HUES48 (cell line): Measurements from ENCODE around the gene AK4.

Experiments
- H3K27ac ChIP-seq: one replicate; pipeline ENCODE4 v1.7.0; 2013; ENCODE audit warnings: low read depth, low read length, inconsistent platforms
- H3K27me3 ChIP-seq: 2 replicates; pipeline ENCODE4 v1.6.1; 2013; ENCODE audit warnings: mild to moderate bottlenecking, low read length; ENCODE audit not compliant: control insufficient read depth, insufficient read depth
- H3K36me3 ChIP-seq: 2 replicates; pipeline ENCODE4 v1.6.1; 2013; ENCODE audit warnings: low read length; ENCODE audit not compliant: control insufficient read depth, insufficient read depth
- H3K4me1 ChIP-seq: 2 replicates; pipeline ENCODE4 v1.6.1; 2013; ENCODE audit warnings: mild to moderate bottlenecking, low read length; ENCODE audit not compliant: control insufficient read depth, insufficient read depth
- H3K4me3 ChIP-seq: 2 replicates; pipeline ENCODE4 v1.5.1; 2013; ENCODE audit warnings: mild to moderate bottlenecking, low read depth, low read length
- H3K9ac ChIP-seq: 2 replicates; pipeline ENCODE4 v1.6.1; 2013; ENCODE audit warnings: mild to moderate bottlenecking, low read depth, low read length, moderate library complexity
- H3K9me3 ChIP-seq: 2 replicates; pipeline ENCODE4 v1.6.1; 2013; ENCODE audit warnings: low read length; ENCODE audit not compliant: control insufficient read depth, insufficient read depth

AK4 gene

DNA sequence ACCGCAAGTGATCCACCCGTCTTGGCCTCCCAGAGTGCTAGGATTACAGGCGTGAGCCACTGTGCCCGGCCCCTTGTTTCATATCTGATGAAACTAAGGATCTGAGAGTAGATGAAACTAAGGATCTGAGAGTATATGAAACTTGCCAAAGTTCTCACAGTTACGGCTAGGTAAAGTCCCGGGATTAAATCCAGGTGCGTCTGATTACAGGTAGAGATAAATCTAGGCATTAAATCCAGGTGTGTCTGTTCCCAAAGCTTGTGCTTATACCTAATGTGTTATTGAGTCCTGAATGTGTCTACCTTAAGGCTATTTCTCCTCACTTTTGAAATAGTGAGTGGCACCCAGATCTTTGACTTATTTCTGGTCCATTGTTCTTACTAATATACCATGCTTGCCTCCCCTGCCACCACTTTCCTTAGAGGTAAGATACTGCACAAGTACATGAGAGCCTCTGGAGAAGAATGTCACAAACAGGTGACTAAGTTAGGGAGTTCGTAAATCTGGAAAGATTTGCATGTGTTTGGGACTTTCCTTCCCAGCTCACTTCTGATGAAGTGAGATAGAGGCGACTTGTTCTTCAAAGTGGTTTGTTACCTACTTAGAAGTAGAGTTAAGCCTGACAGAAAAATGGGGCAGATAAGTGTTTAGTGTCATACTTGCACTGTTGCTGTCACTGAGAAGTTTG is 66.5 kb downstream of the AK4 start:
- H3K4me1 ChIP-seq = peaks cover 12% of the 10 kb centered on the region
- peaks cover 4% of the 10 kb centered on the region for H3K36me3 ChIP-seq
- no peak overlapping the region for H3K4me3 ChIP-seq
- H3K27ac ChIP-seq = no peak overlapping the region
- no peaks in the 10 kb centered on the region for H3K9me3 ChIP-seq
- H3K27me3 ChIP-seq = no peaks in the 10 kb centered on the region
- no peak overlapping the region for H3K9ac ChIP-seq

DNA sequence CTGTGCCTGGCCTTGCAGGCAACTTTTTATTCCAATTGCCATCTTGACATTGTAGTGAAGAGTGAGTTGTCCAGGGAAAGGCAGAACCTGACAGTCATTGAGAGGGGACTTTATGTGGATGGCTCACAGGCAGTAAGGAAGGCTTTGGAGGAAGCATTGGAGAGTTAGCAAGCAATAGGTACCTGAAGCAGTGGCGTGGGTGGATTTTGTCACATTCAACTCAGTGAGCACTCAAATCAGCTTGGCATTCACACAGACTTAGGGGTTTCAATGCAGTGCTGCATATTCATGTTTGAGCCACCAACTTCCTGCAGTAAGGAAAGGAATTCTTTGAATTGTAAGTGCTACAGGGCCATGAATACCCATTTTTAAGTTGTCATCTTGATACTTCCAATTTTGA is 69.0 kb downstream of the AK4 start:
- no peak overlapping the region for H3K27ac ChIP-seq
- H3K9me3 ChIP-seq = no peaks in the 10 kb centered on the region

DNA sequence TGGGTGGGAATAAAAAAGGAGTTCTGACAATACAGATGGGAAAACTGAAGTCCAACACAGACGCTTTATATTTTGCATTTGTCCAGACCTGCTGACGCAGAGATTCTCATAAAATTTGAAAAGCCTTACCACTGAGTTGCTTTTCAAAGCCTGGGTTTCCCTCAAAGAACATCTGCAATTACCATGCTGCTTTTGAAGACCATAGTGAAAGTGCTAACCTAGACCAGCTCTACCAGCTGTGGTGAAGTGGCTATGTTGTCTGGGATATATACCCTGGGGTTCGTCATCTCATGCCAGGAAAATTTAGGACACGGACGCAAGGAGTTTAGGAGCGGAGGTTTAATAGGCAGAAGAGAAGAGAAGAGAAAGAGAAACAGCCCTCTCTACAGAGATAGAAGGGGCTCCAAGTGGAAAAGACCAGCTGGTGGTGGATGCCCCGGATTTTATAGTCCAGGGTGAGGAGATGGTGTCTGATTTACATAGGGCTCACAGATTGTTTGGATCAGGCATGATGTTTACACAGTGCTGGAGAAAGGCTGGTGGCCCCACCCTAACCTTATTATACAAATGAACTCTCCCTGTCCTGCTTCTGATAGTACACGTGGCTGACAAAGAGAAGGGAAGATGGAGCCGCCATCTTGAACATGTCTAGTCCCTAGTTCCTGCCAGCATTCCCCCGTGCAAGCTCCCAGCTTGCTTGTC is 73.8 kb downstream of the AK4 start:
- no peak overlapping the region for H3K9ac ChIP-seq
- no peak overlapping the region for H3K27ac ChIP-seq
- peaks cover 20% of the 10 kb centered on the region for H3K36me3 ChIP-seq
- no peaks in the 10 kb centered on the region for H3K9me3 ChIP-seq
- H3K4me3 ChIP-seq = no peak overlapping the region
- peaks cover 6% of the 10 kb centered on the region for H3K4me1 ChIP-seq
- H3K27me3 ChIP-seq = no peaks in the 10 kb centered on the region

More for the DNA sequence above, 69.0 kb downstream of the AK4 start:
- Histone ChIP-seq H3K9ac (no peak overlapping the region), H3K4me1 (peaks cover 12% of the 10 kb centered on the region), H3K27me3 (no peaks in the 10 kb centered on the region), H3K4me3 (no peak overlapping the region), H3K36me3 (peaks cover 7% of the 10 kb centered on the region)

DNA sequence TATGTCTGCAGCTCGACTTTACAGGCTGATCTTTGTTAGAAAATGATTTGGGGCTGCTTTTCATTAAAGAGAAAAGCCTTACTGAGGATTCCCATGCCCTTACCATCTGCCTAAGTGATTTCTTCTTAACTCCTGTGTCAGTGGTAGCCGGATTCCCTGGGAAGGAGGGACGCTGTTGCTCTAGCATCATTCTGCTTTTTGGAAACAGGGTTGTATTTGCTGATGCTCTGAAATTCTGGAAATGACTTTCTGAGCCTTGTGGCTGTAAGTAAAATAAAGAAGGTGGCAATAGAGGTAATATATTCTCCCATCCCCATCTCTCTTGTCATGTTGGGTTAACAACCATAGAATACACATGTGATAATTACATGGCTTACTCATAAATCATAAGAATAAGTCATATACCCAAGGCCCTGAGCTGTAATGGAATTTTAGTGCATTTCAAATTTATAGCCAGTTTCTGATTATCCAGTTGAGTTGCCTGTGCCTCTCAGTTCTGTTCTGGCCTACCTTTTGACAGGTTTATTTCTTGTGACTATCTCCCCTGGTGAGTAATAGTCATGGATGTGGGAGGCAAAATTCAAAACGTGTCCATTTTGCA is 74.4 kb downstream of the AK4 start:
- Histone ChIP-seq H3K4me1 (no peaks in the 10 kb centered on the region), H3K36me3 (peaks cover 20% of the 10 kb centered on the region), H3K9ac (no peak overlapping the region), H3K27me3 (no peaks in the 10 kb centered on the region), H3K9me3 (no peaks in the 10 kb centered on the region), H3K27ac (no peak overlapping the region), H3K4me3 (no peak overlapping the region)

DNA sequence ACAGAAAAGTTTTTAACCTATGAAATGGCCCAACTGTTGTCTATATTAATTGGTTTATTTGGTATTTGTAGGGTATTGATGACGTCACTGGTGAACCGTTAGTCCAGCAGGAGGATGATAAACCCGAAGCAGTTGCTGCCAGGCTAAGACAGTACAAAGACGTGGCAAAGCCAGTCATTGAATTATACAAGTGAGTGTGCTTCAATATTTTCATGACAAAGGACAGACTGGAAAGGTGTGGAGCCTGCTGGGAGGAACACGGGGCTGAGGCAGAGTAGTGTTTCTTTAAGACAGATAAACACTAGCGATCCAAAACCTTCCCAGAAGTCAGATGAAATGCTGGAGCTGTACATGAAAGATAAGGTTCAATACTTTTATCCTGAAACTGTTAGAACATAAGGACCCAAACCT is 76.7 kb downstream of the AK4 start:
- Histone ChIP-seq H3K36me3 (peaks cover 14% of the 10 kb centered on the region), H3K4me3 (no peak overlapping the region), H3K27ac (no peak overlapping the region)

DNA sequence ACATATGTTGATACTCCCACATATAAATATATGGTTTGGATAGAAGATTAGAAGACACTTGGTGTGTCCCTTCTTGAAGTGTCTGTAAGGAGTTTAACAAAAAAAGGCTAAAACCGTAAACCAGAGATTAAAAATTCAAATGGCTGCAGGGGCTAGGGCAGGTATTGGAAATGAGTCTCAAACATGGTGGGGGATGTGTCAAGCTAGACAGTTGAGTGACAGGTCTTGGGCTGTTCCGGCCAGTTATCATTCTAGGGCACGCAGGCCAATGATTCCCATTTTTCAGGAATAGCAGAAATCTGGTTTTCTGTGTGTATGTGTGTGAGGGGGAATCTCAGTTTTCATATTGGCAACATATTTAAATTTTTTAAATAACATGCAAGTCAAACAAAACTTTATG is 77.2 kb downstream of the AK4 start:
- Histone ChIP-seq H3K9ac (no peak overlapping the region), H3K4me3 (no peak overlapping the region), H3K36me3 (peaks cover 13% of the 10 kb centered on the region), H3K4me1 (peaks cover 4% of the 10 kb centered on the region; the same call in 1 of the 2 replicates), H3K27me3 (no peaks in the 10 kb centered on the region), H3K27ac (no peak overlapping the region), H3K9me3 (no peaks in the 10 kb centered on the region)

More for the DNA sequence above, 76.7 kb downstream of the AK4 start:
- Histone ChIP-seq H3K9ac (no peak overlapping the region), H3K4me1 (no peaks in the 10 kb centered on the region), H3K27me3 (no peaks in the 10 kb centered on the region), H3K9me3 (no peaks in the 10 kb centered on the region)

DNA sequence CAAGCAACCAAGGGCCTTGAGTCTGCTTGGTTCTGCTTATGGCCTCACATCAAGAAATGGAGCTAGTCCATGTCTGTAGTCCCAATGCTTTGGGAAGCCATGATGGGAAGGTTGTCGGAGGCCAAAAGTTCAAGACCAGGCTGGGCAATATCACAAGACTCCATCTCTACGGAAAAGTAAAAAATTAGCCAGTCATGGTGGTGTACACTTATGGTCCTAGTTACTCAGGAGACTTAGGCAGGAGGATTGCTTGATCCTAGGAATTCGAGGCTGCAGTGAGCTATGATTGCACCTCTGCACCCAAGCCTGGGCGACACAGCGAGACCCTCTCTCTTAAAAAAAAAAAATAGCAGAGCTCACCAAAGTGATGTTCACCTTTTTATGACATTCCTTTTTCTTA is 81.2 kb downstream of the AK4 start:
- Histone ChIP-seq H3K4me3 (no peak overlapping the region), H3K9me3 (no peaks in the 10 kb centered on the region), H3K9ac (no peak overlapping the region), H3K27ac (peak overlapping the region; percentile 6), H3K27me3 (no peaks in the 10 kb centered on the region), H3K36me3 (peaks cover 13% of the 10 kb centered on the region), H3K4me1 (peaks cover 6% of the 10 kb centered on the region; the same call in 1 of the 2 replicates)

DNA sequence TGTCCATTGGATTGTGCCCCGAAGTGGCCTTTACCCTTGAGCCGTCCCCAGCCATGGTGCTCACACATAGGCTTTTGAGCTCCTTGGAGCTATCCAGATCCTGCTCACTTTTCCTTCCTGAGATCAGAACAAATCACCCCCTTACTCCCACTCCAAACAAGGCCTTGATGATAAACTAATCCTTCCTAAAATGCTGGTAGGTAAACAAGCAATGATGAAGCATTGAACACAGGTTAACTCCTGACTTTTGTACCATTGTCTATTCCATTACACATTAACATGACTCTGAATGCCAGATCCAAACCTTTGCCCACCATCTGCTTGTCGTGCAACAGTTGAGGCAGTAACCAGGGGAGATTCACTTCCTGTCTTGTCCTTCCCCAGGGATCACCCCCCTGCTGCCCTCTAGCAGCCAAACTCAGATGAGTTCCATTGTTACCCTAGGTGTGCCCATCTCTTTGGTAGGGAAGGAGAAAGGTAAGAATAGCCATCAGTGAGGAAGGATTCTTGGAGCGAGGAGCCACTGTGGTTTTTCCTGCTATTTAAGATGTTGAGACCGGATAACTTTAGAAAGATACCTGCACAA is 81.8 kb downstream of the AK4 start:
- H3K27me3 ChIP-seq = no peaks in the 10 kb centered on the region
- no peak overlapping the region for H3K9ac ChIP-seq
- H3K27ac ChIP-seq = peak overlapping the region; percentile 35
- H3K9me3 ChIP-seq = no peaks in the 10 kb centered on the region
- peaks cover 8% of the 10 kb centered on the region for H3K36me3 ChIP-seq
- H3K4me3 ChIP-seq = no peak overlapping the region
- H3K4me1 ChIP-seq = peaks cover 6% of the 10 kb centered on the region; the same call in 1 of the 2 replicates

DNA sequence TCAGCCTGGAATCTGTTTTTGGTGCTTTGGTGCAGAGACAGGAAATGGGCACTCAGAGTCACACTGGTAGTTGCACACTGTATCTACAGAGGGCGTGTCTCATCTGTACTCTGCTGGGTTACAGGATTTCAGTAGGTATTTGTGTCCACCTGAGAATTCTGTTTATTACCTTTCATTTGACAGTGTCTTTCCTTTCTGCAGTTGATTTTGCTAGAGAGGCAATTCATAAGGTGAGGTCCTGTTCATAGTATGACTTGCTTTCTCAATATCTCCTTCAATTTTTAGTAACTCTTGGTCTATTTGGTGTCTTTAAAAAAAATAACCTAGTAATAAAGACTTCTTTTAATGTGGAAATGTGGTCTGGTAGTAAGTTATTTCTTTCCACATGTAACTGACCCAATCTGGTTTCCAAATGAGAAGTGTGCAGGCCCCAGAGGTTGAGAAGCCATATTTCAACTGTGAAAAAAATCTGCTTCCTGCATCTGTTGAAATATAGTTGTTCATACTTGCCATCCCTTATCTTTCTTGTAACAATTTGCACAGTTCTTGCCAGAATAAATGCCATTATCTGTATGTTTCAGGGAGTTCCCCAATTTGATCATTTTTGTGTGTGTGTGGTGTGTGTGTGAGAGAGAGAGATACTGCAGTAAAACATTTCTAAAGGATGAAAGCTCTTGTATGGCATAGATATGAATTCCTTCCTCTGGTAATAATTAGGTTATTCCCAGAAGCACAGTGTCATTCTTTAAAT is 82.9 kb downstream of the AK4 start:
- peaks cover 6% of the 10 kb centered on the region; the same call in 1 of the 2 replicates for H3K4me1 ChIP-seq
- H3K9me3 ChIP-seq = no peaks in the 10 kb centered on the region
- H3K4me3 ChIP-seq = no peak overlapping the region
- no peak overlapping the region for H3K27ac ChIP-seq
- no peaks in the 10 kb centered on the region for H3K27me3 ChIP-seq
- H3K9ac ChIP-seq = no peak overlapping the region
- H3K36me3 ChIP-seq = no peaks in the 10 kb centered on the region; the same call in 1 of the 2 replicates

DNA sequence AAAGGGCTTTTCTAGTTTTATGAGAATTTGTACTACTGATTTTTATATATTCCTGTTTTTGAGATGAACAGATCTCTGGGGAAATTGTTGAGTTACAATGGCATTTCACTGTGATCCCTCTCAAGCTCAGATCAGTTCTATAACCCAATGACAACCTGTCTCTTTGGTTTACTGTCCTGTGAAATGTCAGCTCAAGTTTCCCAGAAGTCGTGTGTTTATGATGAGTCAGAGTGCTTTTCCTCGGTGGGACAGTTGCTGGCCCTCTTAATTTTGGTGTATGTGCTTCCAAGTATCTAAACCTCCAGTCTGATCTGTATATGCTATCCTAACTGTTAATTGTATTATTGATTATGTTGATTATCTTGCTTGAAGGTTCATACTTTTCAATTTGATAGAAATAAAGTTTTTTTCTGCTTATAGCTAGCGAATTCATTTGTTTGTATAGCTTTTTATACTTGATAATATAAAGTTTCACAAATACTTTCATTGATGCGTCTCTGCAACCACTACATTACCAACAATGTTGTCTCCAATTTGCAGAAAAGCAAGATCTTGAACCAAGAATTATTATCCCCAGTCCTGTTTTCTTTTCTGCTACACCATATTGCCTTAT is 83.8 kb downstream of the AK4 start:
- peaks cover 6% of the 10 kb centered on the region; the same call in 1 of the 2 replicates for H3K4me1 ChIP-seq
- no peaks in the 10 kb centered on the region; the same call in 1 of the 2 replicates for H3K36me3 ChIP-seq
- no peak overlapping the region for H3K9ac ChIP-seq
- no peaks in the 10 kb centered on the region for H3K9me3 ChIP-seq
- H3K27me3 ChIP-seq = no peaks in the 10 kb centered on the region
- H3K4me3 ChIP-seq = no peak overlapping the region
- no peak overlapping the region for H3K27ac ChIP-seq
